VCaP (cell line): ENCODE data around the gene SPRYD3.

Source experiments
- H3K27ac ChIP-seq: fragments of 450-650 bp; 2 replicates; pipeline ENCODE4 v1.5.1; 2017
- CTCF ChIP-seq: fragments of 450-650 bp; conservative IDR thresholded peaks from 2 replicates; pipeline ENCODE4 v1.5.1; 2017; ENCODE audit warnings: mild to moderate bottlenecking, moderate library complexity

SPRYD3 gene

GRCh38 chr12:53062011-53062961, 16.9 kb downstream of the SPRYD3 start:
- TF ChIP-seq CTCF, result no peak
- peak overlapping the region; percentile 76 for H3K27ac ChIP-seq

DNA sequence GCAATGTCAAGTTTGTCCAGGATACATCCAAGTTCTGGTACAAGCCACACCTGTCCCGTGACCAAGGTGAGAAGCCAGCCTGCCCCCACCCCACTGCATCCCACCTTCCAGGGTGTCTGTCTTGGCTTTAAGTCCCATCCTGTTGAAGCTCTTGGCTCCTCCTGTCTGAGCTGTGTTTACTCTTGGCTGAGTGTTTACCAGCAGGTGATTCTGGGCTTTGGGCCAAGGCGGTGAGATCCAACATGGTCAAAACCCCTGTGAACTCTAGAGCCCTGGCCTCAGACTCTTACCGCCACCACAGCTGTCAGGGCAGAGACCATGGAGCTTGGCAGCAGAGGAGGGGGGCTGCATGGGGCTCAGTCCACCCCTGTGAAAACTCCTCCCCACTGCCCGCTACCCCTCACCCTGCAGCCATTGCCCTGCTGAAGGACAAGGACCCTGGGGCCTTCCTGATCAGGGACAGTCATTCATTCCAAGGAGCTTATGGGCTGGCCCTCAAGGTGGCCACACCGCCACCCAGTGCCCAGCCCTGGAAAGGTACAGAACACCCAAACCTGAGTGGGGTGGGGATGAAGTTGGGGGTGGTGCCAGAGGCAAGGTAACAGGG, 17.7 kb downstream of the SPRYD3 start:
- peak; percentile 59 for TF ChIP-seq CTCF
- H3K27ac ChIP-seq, result peak overlapping the region; percentile 76

- TF ChIP-seq CTCF, result no peak
- peak overlapping the region; percentile 76 for H3K27ac ChIP-seq
These were observed 18.4 kb downstream of the SPRYD3 start for GRCh38 chr12:53060721-53061276.

DNA sequence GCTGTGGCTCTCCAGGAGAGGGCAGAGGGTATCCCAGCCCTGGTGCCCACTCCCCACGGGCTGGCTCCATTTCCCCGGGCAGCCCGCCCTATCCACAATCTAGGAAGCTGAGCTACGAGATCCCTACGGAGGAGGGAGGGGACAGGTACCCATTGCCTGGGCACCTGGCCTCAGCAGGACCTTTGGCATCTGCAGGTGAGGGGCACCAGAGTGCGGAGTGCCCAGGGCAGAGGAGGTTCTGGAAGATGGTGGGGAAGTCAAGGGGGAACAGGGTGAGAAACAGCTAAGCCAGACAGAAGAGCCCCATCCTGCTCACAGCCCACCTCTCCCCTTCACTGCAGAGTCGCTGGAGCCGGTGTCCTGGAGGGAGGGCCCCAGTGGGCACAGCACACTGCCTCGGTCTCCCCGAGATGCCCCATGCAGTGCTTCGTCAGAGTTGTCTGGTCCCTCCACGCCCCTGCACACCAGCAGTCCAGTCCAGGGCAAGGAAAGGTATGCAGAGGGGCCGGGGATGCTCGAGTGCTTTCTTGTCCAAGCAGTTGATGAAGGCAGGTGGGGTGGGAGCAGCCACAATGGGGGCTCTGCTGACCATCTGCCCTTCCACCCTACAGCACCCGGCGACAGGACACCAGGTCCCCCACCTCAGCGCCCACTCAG, 19.0 kb downstream of the SPRYD3 start:
- no peak for TF ChIP-seq CTCF
- H3K27ac ChIP-seq, result peak overlapping the region; percentile 76

DNA sequence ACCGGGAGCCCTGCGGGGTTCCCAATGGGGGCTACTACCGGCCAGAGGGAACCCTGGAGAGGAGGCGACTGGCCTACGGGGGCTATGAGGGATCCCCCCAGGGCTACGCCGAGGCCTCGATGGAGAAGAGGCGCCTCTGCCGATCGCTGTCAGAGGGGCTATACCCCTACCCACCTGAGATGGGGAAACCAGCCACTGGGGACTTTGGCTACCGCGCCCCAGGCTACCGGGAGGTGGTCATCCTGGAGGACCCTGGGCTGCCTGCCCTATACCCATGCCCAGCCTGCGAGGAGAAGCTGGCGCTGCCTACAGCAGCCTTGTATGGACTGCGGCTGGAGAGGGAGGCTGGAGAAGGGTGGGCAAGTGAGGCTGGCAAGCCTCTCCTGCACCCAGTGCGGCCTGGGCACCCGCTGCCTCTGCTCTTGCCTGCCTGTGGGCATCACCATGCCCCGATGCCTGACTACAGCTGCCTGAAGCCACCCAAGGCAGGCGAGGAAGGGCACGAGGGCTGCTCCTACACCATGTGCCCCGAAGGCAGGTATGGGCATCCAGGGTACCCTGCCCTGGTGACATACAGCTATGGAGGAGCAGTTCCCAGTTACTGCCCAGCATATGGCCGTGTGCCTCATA, 19.6 kb downstream of the SPRYD3 start:
- no peak overlapping the region for H3K27ac ChIP-seq
- no peak for TF ChIP-seq CTCF

DNA sequence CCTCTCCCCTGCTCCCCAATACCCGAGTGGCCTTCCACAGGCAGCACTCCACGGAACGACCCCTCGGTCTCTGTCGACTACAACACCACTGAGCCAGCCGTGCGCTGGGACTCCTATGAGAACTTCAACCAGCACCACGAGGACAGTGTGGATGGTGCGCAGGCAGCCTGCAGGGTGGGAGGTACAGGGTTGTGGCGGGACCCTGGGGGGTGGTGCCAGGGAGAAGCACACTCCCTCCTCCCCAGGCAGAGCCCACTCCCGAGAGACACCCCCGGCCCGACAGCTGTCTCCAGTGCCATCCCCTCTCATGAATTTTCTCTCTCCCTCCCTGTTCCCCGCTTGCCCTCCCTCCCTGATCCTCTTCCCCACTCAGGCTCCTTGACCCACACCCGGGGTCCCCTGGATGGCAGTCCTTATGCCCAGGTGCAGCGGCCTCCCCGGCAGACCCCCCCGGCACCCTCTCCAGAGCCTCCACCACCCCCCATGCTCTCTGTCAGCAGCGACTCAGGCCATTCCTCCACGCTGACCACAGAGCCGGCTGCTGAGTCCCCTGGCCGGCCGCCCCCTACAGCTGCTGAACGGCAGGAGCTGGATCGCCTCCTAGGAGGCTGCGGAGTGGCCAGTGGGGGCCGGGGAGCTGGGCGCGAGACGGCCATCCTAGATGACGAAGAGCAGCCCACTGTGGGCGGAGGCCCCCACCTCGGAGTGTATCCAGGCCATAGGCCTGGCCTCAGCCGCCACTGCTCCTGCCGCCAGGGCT, 20.3 kb downstream of the SPRYD3 start:
- H3K27ac ChIP-seq, result no peak overlapping the region
- no peak for TF ChIP-seq CTCF
